Skeletal muscle cell (primary cell): ENCODE measurements around the gene AMT.
"Not testable (repeated sequence)": the region's sequence is repeated elsewhere in the genome, so short reads cannot be mapped to it uniquely, and the experiment has no call there.

ENCODE experiments used
- DNase-seq: peaks from one replicate; pipeline ENCODE4 v3.0.0-alpha.2; 2010; ENCODE audit warnings: low read depth
- H3K4me3 ChIP-seq: 2 replicates; pipeline ENCODE4 v1.5.1; 2011; ENCODE audit warnings: low read depth, mild to moderate bottlenecking, control low read depth, low read length, moderate library complexity

Gene AMT

DNA sequence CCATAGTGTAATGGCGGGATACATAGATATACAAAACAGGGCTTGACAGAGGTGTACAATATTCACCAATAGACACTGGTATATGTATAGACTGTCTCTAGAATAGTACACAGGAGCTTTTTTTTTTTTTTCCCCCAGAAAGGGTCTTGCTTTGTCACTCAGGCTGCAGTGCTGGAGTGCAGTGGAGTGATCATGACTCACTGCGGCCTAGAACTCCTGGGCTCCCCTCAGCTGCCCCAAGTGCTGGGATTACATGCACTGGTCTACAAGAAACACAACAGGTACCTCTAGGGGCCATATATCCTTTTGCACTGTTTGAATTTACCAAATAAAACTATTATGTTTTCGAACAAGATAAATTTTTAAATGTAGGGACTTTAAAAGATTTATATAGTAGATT lies 22.8 kb downstream of the AMT start:
- no peak overlapping the region for H3K4me3 ChIP-seq
- DNase-seq: no peak

DNA sequence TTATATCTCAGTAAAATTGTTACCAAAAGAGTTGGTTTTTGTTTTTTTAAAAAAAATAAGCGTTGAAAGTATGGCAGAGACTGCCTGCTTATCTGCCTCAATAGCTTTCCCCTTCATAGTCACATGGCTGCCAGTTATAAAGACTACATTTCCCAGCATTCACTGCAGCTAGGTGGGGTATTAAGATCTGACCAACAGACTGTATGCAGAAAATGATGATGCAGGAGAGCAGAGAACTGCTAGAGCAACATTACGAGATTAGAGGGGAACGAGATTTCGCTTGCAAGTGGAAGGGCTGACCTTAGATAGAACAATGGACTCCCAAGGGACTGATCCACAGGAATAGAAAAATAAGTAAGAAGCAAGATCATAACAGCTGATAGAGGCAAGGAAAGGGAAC lies 24.8 kb downstream of the AMT start:
- no peak for DNase-seq
- H3K4me3 ChIP-seq: no peak overlapping the region

- DNase-seq, H3K4me3 ChIP-seq: not testable (repeated sequence)
These were observed 31.0 kb downstream of the AMT start for GRCh38 chr3:49391310-49391709.

DNA sequence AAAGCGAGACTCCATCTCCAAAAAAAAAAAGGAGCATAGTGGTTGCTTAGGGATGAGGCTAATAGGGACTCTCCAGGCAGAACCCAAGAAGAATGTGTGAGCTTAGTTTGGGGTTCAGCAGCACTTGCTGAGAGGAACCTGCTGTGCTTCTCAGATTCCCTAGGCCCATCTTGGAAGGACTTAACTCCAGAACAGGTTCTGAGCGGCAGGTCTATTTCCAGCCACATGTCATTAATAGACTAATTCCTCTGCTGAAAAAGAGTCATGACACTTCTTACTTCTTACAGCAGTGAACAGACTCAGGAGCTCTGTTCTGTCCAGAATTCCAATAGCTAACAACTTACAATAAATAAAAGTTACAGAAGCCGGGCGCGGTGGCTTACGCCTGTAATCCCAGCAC lies 33.0 kb downstream of the AMT start:
- no peak overlapping the region for H3K4me3 ChIP-seq
- DNase-seq: no peak

DNA sequence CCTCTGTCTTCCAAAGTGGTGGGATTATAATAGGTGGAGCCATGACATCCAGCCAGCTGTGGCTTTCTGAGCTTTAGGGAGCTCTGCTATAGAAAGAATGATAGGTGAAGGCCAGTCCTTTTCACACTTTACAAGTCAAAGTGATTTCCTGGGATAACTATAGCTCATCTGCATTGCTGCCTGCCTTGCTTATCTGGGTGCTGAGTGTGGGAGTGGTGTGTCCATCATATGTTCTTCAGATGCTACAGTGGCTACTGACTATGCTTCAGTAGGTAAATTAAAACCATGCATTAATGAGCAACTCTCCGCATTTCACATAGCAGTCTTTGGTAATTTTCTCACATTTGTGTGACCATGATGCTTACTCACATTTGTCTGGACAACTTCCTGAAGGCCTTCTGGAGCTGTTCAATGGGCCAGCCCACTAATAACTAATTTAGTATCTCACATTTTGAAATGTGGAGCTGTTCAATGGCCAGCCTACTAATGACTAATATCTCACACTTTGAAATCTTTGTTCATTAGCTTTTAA lies 33.9 kb downstream of the AMT start:
- DNase-seq: no peak
- no peak overlapping the region for H3K4me3 ChIP-seq

- DNase-seq: no peak
- no peak overlapping the region for H3K4me3 ChIP-seq
These were observed 34.6 kb downstream of the AMT start for GRCh38 chr3:49387721-49388120.

- H3K4me3 ChIP-seq: no peak overlapping the region
These were observed 36.1 kb downstream of the AMT start for GRCh38 chr3:49386056-49386756.

DNA sequence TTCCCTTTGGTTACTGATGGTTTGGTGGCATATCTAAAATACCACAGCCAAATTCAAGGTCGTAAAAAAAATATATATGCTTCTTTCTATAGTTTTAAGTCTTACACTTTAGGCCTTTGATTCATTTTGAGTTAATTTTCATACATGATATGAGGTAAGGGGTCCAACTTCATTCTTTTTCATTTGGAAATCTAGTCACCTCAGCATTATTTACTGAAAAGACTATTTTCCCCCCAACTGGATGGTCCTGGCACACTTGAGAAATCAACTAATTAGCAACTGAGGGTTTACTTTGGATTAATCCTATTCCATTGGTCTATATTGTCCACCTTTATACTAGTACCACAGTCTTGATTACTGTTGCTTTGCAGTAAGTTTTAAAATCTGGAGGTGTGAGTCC lies 36.7 kb downstream of the AMT start:
- DNase-seq: no peak
- H3K4me3 ChIP-seq: no peak overlapping the region

More at GRCh38 chr3:49386056-49386756, 36.1 kb downstream of the AMT start:
- no peak for DNase-seq

- no peak overlapping the region for H3K4me3 ChIP-seq
- no peak for DNase-seq
These were observed 38.9 kb downstream of the AMT start for GRCh38 chr3:49383387-49383786.

- H3K4me3 ChIP-seq: no peak overlapping the region
These were observed 43.9 kb downstream of the AMT start for GRCh38 chr3:49378249-49378895.

DNA sequence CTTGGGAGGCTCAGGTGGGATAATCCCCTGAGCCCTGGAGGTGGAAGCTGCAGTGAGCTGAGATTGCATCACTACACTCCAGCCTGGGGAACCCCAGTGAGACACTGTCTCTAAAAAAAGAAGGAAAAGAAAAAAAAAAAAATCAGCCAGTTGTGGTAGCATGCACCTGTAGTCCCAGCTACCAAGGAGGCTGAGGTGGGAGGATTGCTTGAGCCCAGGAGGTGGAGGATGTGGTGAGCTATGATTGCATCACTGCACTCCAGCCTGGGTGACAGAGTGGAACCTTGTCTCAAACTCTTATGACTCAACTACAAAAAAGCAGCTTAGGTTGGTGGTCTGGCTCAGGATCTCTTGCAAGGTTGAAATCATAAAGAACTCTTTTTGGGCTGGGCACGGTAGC lies 44.8 kb downstream of the AMT start:
- no peak overlapping the region for H3K4me3 ChIP-seq
- DNase-seq: no peak

More at GRCh38 chr3:49378249-49378895, 43.9 kb downstream of the AMT start:
- DNase-seq: no peak

DNA sequence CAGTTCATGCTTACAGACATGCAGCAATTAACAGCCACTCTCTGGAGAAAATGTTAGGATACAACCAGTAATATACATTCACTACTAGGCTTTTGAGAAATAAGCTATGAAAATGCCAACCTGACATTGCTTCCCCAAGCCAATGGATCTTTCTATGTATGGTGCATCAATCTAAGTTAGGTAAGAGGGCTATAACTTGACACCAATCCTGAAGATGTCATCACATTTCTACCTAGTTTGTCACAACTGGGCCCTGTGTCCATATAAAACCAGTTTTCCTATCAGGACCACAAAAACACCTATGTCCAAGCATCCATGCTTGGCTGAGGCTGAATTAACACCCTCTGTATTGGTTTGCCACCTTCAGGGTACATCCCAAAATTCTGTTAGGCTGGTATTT lies 50.3 kb downstream of the AMT start:
- no peak overlapping the region for H3K4me3 ChIP-seq
- no peak for DNase-seq

DNA sequence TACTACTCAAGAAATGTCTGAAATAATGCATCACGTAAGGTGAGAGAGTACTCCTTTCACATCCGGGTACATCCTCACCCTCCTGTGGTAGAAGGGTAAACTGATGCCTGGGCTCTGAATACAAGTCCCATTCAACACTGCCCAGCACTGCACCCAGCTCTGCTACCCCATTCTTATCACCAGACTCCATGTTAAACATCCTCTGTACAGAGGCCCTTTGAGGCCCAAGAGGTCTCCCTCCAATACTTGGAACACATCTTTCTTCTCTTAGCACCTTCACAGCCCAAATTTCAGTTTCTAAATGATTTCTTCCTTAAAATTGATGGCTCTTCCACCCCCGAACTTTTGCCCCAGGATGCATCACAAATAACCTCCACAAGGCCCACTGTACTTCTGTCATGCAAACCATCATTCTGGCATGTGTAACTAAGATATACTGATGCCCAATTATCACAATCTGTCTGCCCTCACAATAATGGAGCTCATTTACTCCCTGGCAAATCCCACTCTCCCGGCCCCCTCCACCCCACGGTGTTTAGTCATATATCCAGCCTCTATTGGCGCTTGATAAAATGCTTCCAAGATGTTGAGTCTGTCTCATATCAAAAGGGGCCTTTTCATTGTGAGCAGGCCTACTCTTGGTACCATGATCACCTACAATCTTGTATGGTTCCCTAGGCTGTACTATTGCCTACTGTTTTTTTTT lies 51.5 kb downstream of the AMT start:
- H3K4me3 ChIP-seq: no peak overlapping the region

More for the DNA sequence above, 51.5 kb downstream of the AMT start:
- DNase-seq: no peak
